Activated CD8-positive, alpha-beta memory T cell treated with anti-CD3 and anti-CD28 coated beads for 48 hours (primary cell): ENCODE measurements around the gene FHAD1.
"Not testable (repeated sequence)": the region's sequence is repeated elsewhere in the genome, so short reads cannot be mapped to it uniquely, and the experiment has no call there.

Source experiments
- DNase-seq, 3 experiments: peaks; one replicate each; pipeline ENCODE4 v3.0.0-alpha.2; 2020; ENCODE audit warnings: low read depth in 2 of 3, low spot score in 2 of 3

The FHAD1 gene

DNA sequence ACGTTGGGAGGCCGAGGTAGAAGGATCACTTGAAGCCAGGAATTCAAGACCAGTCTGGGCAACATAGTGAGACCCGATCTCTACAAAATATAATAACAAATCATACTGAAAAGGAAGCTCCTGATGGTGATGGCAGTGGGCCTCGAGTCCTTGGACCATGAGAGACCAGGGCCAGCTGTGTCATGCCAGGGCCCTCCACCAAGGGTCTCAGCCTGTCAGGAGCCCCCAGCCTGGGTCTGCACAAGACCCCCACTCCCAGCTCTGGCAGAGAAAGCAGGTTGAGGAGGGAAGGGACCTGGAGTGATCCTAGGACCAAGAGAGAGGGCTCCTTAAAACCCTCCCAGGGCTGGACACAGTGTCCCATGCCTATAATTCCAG, 184.5 kb downstream of the FHAD1 start:
- DNase-seq, result no peak

DNA sequence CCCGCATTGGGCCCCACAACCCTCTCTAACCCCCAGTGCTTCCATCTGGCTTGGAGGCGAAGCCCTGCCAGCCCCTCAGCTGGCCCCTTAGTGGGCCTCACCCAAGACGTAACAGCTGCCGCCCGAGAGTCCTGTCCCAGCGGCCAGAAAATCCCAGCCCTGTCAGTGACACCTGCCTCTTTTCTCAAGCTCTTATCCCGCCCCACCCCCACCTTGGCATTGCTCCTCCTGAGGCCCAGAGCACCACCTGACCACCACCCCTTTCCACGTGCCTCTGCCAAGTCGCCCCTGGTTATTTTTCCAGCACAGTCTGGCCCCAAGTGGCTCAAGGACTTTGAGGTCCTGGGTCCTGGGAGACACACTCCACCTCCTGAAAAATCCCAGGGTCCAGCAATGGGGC, 185.3 kb downstream of the FHAD1 start:
- DNase-seq, result no peak

DNA sequence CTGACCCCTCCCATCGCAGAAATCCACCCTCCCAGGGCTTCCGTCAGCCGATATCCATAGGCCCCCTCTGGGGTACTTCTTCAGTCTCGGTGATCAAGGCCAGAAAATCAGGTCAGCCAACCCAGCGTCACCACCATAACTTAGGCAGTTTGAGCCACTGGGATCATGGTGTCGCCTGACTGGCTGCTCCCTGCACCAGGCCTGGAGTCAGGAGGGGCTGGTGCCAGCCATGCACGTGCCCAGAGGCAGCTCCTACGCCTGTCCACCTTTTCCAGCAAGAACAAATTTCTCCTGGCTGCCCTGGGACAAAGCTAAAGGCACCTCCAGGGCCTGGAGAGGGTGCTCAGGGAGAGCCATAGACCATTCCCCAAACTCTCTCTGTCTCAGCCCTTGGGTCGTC, 186.4 kb downstream of the FHAD1 start:
- DNase-seq, result no peak

DNA sequence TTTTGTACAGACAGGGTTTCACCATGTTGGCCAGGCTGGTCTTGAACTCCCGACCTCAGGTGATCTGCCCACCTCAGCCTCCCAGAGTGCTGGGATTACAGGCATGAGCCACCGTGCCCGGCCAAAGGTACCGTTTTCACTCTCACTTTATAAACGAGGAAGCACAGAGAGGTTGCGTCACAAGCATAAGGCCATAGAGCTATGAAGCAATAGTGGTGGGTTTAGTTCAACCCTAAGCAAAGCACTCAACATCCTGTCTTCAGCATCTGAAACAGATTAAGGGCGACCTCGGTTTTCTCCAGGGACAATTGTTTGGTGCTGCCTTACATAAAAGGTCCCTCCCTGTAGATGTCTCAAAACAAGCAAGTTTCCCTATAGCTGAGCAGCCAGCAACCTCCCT, 187.7 kb downstream of the FHAD1 start:
- DNase-seq, result not testable (repeated sequence)

DNA sequence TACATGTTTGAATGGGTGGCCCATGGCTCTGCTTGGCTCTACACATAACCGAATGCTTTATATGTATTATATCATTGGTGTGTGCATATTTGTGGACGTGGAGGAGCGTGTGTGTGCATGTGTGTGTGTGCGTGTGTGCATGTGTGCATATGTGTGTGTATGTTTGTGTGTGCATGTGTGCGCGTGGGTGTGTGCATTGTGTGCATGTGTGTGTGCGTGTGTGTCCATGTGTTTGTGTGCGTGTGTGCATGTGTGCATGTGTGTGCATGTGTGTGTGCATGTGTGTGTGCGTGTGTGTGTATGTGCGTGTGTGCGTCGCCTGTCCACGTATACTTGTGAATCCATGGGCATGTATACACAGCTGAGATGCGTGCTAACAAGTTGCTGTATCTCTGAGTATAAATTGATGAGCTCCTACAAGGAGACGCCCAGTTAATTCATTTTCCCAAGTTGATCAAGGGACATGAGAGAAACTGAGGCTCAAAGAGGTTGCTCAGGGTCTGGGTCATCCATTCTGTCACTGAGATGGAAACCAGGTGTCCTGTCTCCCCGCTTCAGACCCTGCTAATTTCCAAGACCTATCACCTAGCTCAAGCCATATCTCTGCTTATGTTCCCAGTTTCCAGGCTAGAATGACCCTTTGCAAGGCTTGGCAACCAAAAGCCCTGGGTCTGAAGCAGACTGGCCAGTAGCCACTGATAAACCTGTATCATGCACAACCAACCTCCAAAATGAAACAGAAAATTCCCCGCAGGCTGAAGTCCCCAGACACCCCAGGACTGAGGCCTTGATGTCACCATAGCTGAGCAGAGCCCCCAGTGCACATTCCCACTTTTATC, 188.4 kb downstream of the FHAD1 start:
- DNase-seq, result no peak

DNA sequence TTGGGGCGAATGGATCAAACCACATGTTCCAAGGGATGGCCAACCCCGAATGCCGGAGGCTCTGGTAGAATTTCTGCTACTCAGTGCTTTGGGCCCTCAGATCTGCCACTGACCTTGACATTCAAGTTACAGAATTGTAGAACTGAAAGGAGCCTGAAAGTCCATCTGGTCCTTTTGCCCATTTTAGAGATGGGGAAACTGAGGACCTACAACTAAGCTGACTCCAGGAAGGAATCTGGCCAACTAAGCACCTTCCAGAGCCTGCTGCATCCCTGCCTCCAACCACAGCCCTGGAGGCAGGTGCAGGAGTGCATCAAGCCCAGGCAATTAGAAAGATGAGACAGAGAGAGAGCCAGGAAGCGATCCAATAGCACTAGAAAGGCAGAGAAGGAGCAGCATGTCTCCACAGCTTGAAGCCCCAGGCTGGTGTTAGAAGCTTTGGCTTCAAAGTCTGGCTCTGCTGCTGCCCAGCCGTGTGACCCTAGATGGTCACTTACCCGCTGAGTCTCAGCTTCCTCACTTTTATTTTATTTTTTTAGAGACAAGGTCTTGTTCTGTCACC, 189.9 kb downstream of the FHAD1 start:
- DNase-seq, result no peak

DNA sequence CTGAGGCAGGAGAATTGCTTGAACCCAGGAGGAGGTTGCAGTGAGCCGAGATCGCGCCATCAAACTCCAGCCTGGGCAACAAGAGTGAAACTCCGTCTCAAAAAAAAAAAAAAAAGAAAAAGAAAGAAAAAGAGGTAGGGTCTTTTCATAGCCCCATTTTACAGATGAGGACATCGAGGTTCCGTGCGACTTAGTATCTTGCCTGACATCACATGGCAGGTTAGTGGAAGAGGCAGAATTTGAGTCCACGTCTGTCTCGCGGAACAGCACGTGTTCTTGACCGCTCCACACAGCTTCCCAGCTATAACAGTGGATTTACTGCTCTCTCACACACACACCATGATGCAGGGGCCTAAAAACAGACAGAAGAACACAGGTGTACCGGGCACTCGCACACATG, 192.3 kb downstream of the FHAD1 start:
- DNase-seq, result no peak

DNA sequence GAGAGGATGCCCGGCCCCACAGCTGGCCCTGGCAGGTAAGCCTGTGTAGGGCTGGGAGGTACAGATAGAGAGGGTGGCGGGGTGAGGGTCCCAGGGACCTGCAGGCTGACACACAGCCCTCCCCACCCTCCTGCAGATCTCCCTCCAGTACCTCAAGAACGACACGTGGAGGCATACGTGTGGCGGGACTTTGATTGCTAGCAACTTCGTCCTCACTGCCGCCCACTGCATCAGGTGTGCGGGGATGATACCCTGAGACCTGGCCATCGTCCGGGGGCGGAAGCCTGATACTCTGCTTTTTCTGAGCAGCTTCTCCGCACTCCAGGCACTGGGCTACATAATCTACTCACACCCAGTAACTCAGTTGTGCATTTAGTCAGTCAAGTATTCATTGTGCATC, 193.3 kb downstream of the FHAD1 start:
- DNase-seq, result no peak

DNA sequence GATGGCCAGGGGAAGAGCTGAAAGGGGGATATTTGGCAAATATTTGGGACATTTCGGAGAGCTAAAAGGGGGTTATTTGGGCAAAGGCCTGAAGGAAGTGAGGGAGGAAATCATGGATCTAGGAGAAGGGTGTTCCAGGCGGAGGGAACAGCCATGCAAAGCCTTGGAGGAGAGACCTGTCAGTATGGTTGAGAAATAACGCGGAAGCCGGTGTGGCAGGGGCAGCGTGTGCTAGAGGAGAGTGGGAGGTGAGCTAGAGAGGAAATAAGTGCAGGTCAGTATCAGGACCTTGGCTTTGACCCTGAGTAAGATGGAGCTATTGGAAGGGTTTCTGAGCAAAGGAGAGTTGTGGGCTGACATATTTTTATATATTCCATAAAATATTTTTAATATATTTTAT, 194.2 kb downstream of the FHAD1 start:
- no peak for DNase-seq

DNA sequence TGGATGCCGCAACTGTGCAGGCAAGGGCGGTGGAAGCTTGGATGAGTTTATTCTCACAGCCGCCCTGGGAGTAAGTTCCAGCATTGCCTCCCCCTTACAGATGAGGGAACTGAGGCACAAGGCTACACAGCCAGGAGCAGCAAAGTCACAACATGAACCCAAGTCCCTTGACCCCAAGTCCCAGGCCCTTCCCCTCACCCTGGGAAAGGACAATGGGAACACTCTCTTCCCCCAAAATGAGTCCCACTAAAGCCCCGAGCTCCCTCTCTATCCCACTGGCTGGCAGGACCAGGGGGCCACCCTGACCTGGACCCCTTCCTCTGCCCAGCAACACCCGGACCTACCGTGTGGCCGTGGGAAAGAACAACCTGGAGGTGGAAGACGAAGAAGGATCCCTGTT, 195.1 kb downstream of the FHAD1 start:
- DNase-seq, result no peak

DNA sequence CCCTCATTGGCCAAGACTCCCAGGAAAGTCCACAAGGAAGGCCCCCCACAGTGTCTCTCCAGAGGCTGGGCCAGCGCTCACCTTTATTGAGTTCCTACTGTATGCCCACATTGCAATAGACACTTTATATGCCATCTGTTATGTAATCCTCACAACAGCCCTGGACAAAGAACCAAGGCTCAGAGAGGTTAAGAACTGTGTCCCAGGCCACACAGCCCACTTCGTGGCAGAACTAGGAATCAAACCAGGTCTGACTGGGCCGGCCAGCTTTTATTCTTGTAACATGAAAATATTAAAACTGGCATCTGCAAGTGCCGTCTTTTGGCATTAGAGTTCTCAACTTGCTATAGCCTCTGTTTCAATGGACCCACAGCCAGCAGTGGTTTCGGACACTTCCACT, 195.7 kb downstream of the FHAD1 start:
- DNase-seq, result no peak

DNA sequence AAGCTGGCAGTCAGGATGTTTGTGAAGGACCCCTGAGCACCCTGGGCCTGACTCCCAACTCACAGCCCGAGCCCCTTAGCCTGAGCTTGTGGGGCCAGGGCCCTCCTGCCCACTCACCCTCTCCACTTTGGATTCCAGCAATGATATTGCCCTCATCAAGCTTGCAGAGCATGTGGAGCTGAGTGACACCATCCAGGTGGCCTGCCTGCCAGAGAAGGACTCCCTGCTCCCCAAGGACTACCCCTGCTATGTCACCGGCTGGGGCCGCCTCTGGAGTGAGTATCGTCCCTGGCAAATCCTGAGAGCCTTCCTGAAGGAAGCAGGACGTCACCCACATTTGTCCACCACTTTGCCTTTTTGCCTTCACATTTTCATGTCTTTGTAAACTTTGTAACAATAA, 196.3 kb downstream of the FHAD1 start:
- no peak for DNase-seq

DNA sequence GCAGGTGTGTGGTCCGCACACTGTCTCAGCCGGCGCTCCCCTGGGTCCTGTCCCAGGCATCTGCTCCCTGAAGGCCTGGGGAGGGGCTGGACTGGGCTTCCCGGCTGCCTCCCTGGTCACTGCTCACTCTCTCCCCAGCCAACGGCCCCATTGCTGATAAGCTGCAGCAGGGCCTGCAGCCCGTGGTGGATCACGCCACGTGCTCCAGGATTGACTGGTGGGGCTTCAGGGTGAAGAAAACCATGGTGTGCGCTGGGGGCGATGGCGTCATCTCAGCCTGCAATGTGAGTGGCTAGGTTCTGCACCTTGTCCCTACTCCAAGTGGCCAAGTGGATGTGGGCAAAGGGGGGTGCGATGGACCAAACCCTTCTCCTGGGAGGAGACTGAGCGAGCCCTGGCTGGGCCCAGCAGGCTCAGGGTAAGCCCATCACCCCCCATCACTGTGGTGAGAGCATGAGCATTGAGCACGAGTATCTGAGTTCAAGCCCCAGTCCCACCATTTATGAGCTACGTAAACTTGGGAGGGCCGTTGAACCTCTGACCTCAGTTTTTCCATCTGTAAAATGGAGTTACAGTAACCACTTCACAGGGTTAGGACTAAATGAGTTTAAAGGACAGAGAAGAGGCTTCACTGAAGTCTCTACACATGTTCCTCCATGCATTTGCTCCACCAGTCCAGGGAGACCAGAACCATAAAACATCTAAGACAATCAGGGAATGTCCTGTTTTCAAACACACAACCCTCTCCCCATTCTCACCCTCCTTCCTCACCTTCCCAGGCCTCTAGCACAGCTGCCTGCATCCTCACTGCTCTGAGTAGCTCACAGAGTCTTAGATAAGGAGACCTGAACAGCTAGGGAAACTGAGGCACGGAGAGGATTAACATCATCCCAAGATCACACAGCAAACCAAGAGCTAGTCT, 197.7 kb downstream of the FHAD1 start:
- DNase-seq, result no peak

DNA sequence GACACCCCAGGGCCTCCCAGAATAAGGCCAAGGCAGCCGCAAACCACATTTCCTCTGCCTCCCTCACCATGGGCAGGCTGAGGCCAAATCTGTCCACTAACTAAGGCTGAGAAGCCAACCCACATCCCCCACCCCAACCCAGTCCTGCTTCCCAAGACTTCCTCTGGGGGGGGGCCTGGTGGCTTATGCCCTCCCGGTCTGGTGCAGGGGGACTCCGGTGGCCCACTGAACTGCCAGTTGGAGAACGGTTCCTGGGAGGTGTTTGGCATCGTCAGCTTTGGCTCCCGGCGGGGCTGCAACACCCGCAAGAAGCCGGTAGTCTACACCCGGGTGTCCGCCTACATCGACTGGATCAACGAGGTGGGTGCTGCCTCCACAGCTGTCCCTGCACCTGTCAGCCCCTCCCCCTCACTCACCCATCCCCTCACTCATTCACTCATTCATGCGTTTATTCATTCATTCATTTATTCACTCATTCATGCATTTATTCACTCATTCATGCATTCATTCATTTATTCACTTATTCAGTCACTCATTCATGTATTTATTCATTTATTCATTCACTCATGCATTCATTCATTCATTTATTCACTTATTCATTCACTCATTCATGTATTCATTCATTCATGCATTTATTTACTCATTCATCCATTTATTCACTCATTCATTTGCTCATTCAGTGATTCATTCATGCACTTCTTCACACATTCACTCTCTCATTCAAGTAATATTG, 198.5 kb downstream of the FHAD1 start:
- no peak for DNase-seq

DNA sequence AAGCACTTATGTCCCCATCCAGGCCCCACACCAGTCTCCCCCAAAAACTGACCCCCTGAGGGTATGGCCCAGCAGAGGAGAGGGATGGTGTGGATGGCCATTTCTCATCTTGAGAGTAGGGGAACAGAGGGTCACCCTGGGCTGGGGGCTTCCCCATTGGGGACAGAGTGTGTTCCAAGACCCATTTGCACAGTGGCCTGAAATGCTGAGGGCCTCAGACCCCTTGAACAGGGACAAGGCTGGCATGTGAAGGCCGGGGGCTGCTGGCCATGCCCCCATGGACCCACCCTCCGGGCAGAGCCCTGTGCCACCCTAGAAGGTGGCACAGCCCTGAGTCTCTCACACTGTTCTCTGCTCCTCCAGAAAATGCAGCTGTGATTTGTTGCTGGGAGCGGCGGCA, 199.2 kb downstream of the FHAD1 start:
- DNase-seq, result no peak
